ENCODE results near the gene KIF25. TPM values are rescaled to one million over a fixed set of nuclear protein-coding genes. Genes with fewer than 3 reads are reported as not detected.

KIF25 gene
- total RNA-seq, 1 experiment from 2014 or later, result 0.59 TPM

- Histone ChIP-seq H2AFZ (ENCODE audit: low read length) (no peak overlapping the region), H3K79me1 (ENCODE audit: insufficient read depth, low read depth, low read length, poor library complexity, severe bottlenecking) (no peaks in the 10 kb centered on the region), H4K91ac (ENCODE audit: insufficient read length, low read depth, low read length) (no peak overlapping the region), H3K4ac (ENCODE audit: low read depth, low read length) (no peak overlapping the region), H4K8ac (replicated peaks; ENCODE audit: insufficient read length, low read depth, low read length) (no peak overlapping the region), H3K4me2 (ENCODE audit: insufficient read depth, insufficient read length, low read length) (no peak overlapping the region), H2BK5ac (ENCODE audit: insufficient read length, low read length) (no peak overlapping the region), H3T11ph (ENCODE audit: low read length) (no peak overlapping the region), H4K20me1 (ENCODE audit: control insufficient read depth, insufficient read depth, insufficient read length) (no peaks in the 10 kb centered on the region), H3K27ac (ENCODE audit: insufficient read length, low read depth, low read length) (no peak overlapping the region), H3K14ac (ENCODE audit: insufficient read depth, low read length) (no peak overlapping the region), H3K79me2 (ENCODE audit: insufficient read depth, low read length) (no peaks in the 10 kb centered on the region), H2AK5ac (ENCODE audit: insufficient read length, low read length) (no peak overlapping the region), H2BK15ac (ENCODE audit: low read depth, low read length) (no peak overlapping the region), H3K23me2 (ENCODE audit: insufficient read length, low read depth, low read length, poor library complexity, severe bottlenecking) (peaks cover 3% of the 10 kb centered on the region), H3K56ac (ENCODE audit: insufficient read length, low read depth, low read length) (no peak overlapping the region), H3K9ac (ENCODE audit: extremely low read depth, insufficient read length, low read length) (no peak overlapping the region), H3K4me1 (ENCODE audit: insufficient read depth, low read length) (no peaks in the 10 kb centered on the region), H2BK20ac (ENCODE audit: low read depth, low read length, poor library complexity, severe bottlenecking) (no peak overlapping the region), H4K5ac (ENCODE audit: insufficient read length, low read depth, low read length) (no peak overlapping the region), H3K18ac (ENCODE audit: insufficient read length, low read depth, low read length) (no peak overlapping the region), H3K9me3 (ENCODE audit: control insufficient read depth, low read depth, low read length) (peaks cover 32% of the 10 kb centered on the region), H3K27me3 (ENCODE audit: insufficient read depth, low read length) (no peaks in the 10 kb centered on the region), H3K23ac (ENCODE audit: insufficient read length, low read depth, low read length) (no peak overlapping the region), H2BK120ac (ENCODE audit: low read depth, low read length, poor library complexity, severe bottlenecking) (no peak overlapping the region), H2BK12ac (ENCODE audit: insufficient read length, low read depth, low read length) (no peak overlapping the region)
- WGBS (ENCODE audit: extremely low coverage, insufficient read length, low lambda C conversion rate), result no CpG with 5 or more reads among the region's 15 CpGs
- peak; percentile 28 for DNase-seq
- no peak overlapping the region for H3K4me3 Mint-ChIP-seq
- peaks cover 42 to 48% of the 10 kb centered on the region in 2 experiments for H3K9me3 Mint-ChIP-seq
- peaks cover 20% of the 10 kb centered on the region for H3K27me3 Mint-ChIP-seq (ENCODE audit: low read depth)
- H3K27ac Mint-ChIP-seq, result no peak overlapping the region
- H3K4me1 Mint-ChIP-seq, result peaks cover 6% of the 10 kb centered on the region in 2 experiments
- H3K36me3 Mint-ChIP-seq (ENCODE audit: insufficient read depth in 1 of 3, low read depth in 3 of 3), result peaks cover 16 to 49% (median 31%) of the 10 kb centered on the region in 3 experiments
- TF ChIP-seq CTCF (conservative IDR thresholded peaks at IDR 0.05), result no peak; the same call in 2 of the 3 replicates
These were observed 44.5 kb downstream of the KIF25 start for GRCh38 chr6:168041928-168042327.

Data from H9 (cell line).